Fibroblast of the aortic adventitia (primary cell): ENCODE measurements around the gene AP5M1. TPM values are rescaled to one million over a fixed set of nuclear protein-coding genes. Genes with fewer than 3 reads are reported as not detected.

Source experiments
- DNase-seq: peaks from one replicate; pipeline ENCODE4 v3.0.0-alpha.2; 2010; ENCODE audit warnings: low read depth
- H3K4me3 ChIP-seq: 2 replicates; pipeline ENCODE4 v1.5.1; 2011; ENCODE audit warnings: low read depth, mild to moderate bottlenecking, control low read depth, low read length, moderate library complexity
- total RNA-seq: library from RNA; depleted of rRNA; stranded (reverse); fragments of >200 nt; gene quantifications from 2 replicates; pipeline ENCODE4 v1.2.3, GENCODE V29; 2012; ENCODE audit warnings: low replicate concordance
- TF ChIP-seq, protein P1 (sequence below): IDR thresholded peaks from 2 replicates; pipeline ENCODE4 v1.5.1; 2011; ENCODE audit warnings: mild to moderate bottlenecking, low read length, control low read depth, inconsistent platforms; ENCODE audit not compliant: insufficient read depth

The AP5M1 gene
- total RNA-seq, 1 donor: 36.6 TPM

DNA sequence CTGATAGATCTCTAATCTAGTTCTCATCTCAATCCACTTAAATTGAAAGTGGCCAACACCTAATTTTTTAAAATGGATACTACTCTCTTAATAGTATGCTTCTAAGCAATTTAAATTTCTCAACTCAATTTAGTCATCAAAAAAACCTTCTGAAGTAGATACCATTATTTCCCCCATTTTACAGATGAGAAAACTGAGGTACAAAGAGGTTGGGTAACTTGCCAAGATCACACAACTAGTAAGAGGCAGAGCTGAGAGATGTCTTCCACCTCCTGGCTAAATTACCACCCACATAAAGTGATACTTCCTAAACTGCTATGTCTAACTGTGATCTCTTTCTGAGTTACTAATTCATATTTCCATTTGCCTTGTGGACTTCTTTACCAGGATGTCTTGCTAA, 6.7 kb upstream of the AP5M1 start:
- TF ChIP-seq, protein P1, sequence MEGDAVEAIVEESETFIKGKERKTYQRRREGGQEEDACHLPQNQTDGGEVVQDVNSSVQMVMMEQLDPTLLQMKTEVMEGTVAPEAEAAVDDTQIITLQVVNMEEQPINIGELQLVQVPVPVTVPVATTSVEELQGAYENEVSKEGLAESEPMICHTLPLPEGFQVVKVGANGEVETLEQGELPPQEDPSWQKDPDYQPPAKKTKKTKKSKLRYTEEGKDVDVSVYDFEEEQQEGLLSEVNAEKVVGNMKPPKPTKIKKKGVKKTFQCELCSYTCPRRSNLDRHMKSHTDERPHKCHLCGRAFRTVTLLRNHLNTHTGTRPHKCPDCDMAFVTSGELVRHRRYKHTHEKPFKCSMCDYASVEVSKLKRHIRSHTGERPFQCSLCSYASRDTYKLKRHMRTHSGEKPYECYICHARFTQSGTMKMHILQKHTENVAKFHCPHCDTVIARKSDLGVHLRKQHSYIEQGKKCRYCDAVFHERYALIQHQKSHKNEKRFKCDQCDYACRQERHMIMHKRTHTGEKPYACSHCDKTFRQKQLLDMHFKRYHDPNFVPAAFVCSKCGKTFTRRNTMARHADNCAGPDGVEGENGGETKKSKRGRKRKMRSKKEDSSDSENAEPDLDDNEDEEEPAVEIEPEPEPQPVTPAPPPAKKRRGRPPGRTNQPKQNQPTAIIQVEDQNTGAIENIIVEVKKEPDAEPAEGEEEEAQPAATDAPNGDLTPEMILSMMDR: no peak
- no peak overlapping the region for H3K4me3 ChIP-seq
- no peak for DNase-seq

DNA sequence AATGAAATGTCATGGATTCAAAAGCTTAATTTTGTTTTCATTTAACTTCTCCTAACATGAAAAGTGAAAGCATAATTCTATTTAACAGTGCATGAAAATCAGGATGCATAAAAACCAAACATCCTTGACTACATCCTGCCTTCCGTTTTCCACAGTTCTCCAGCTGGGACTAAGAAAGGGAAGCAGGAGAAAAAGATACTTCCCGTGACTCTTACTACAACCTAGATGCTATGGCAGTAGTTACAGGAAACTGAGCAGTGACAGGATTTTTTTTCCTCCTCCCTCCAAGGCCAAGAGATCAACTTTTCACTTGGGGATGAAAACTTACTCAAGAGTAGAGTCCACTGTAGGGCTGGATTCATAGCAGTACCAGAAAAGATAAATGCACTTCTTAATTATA, 2.7 kb upstream of the AP5M1 start:
- TF ChIP-seq, protein P1: no peak
- H3K4me3 ChIP-seq: peak overlapping the region; percentile 7
- DNase-seq: peak; percentile 11

- no peak for DNase-seq
- no peak overlapping the region for H3K4me3 ChIP-seq
- TF ChIP-seq, protein P1: no peak
These were observed 4.5 kb downstream of the AP5M1 start for GRCh38 chr14:57273236-57273635.

GRCh38 chr14:57274551-57274950, 5.8 kb downstream of the AP5M1 start:
- TF ChIP-seq, protein P1: no peak
- peak; percentile 39 for DNase-seq
- H3K4me3 ChIP-seq: no peak overlapping the region

GRCh38 chr14:57275023-57275664, 6.4 kb downstream of the AP5M1 start:
- no peak overlapping the region for H3K4me3 ChIP-seq
- TF ChIP-seq, protein P1: no peak
- peak; percentile 10 for DNase-seq

- TF ChIP-seq, protein P1: no peak
- DNase-seq: no peak
- no peak overlapping the region for H3K4me3 ChIP-seq
These were observed 8.3 kb downstream of the AP5M1 start for GRCh38 chr14:57277062-57277461.

- DNase-seq: no peak
- H3K4me3 ChIP-seq: no peak overlapping the region
- TF ChIP-seq, protein P1: no peak
These were observed 19.0 kb downstream of the AP5M1 start for GRCh38 chr14:57287745-57288144.
